Stomach (tissue), 9 donors: Measurements from ENCODE around the gene JAG2. TPM values are rescaled to one million over a fixed set of nuclear protein-coding genes. Genes with fewer than 3 reads are reported as not detected.

Experiments used
- DNase-seq, 2 donors: peaks; one replicate each; pipeline versions ENCODE4 v3.0.0 to v3.0.0-alpha.2; 2013 to 2019
- H3K27ac ChIP-seq, 5 donors: fragments of 200-600 bp in 4 of 5; sonication (generic) in 4 of 5; one replicate each; pipeline ENCODE4 v1.5.1; 2013 to 2019; ENCODE audit warnings: mild to moderate bottlenecking in 1 of 5, moderate library complexity in 1 of 5
- H3K27me3 ChIP-seq, 3 donors: fragments of 200-600 bp; sonication (generic); one replicate each; pipeline ENCODE4 v1.5.1; 2017 to 2019; ENCODE audit warnings: mixed run types in 1 of 3
- H3K36me3 ChIP-seq, 4 donors: fragments of 200-600 bp; sonication (generic); 1 replicate in 3 of 4; 2 replicates in 1 of 4; pipeline ENCODE4 v1.5.1; 2016 to 2019
- H3K4me1 ChIP-seq, 4 donors: fragments of 200-600 bp; sonication (generic); one replicate each; pipeline ENCODE4 v1.5.1; 2016 to 2019
- H3K4me3 ChIP-seq, 4 donors: fragments of 200-600 bp; sonication (generic) in 3 of 4; one replicate each; pipeline ENCODE4 v1.5.1; 2016 to 2019; ENCODE audit warnings: mild to moderate bottlenecking in 1 of 4
- H3K9me3 ChIP-seq, 4 donors: fragments of 200-600 bp; sonication (generic); one replicate each; pipeline ENCODE4 v1.5.1; 2016 to 2019
- CTCF ChIP-seq, 7 experiments: fragments of 450-650 bp in 4 of 7; fragments of 200-600 bp in 3 of 7; sonication (generic) in 3 of 7; IDR thresholded peaks; one replicate each; pipeline ENCODE4 v1.5.1; 2016 to 2019; ENCODE audit warnings: antibody characterized with exemption in 7 of 7, control low read depth in 2 of 7, mild to moderate bottlenecking in 1 of 7
- EP300 ChIP-seq: sonication (generic); formaldehyde crosslinking; IDR thresholded peaks from one replicate; pipeline ENCODE4 v1.6.1; 2017; ENCODE audit warnings: antibody characterized with exemption
- POLR2A ChIP-seq, 4 donors: fragments of 450-650 bp; IDR thresholded peaks; one replicate each; pipeline ENCODE4 v1.6.1; 2016; ENCODE audit warnings: antibody characterized with exemption in 4 of 4, control low read depth in 2 of 4, mild to moderate bottlenecking in 1 of 4, moderate library complexity in 1 of 4
- POLR2AphosphoS5 ChIP-seq, 3 donors: sonication (generic); formaldehyde crosslinking; IDR thresholded peaks; one replicate each; pipeline ENCODE4 v1.6.1; 2016; ENCODE audit warnings: antibody characterized with exemption in 3 of 3
- WGBS, 5 donors: extraction: QIAGEN DNeasy Blood & Tissue Kit in 3 of 5; methylation state at CpG; one replicate each; pipeline versions ENCODE4 v1.1.5 to v1.1.7; 2013 to 2018; 5-methylcytosine and 5-hydroxymethylcytosine counted together
- intact Hi-C: fragments of 100-400 bp; cut with DNase I; formaldehyde crosslinking; loops from one replicate; pipeline ENCODE4 v1.15.1; 2023; ENCODE audit warnings: low total_unique reads
- polyA plus RNA-seq, 3 donors: library from polyadenylated mRNA; stranded (reverse); fragments of 200-250 nt; gene quantifications; one replicate each; pipeline ENCODE4 v1.2.3, GENCODE V29; 2013
- total RNA-seq, 5 donors: library from RNA; depleted of rRNA; stranded (reverse); fragments of >200 nt; gene quantifications; one replicate each; pipeline versions ENCODE4 v1.1.0 to v1.2.3, GENCODE V29; 2014 to 2016
- donor health status: healthy with polysubstance abuse.
- donor health status: Bipolar disorder and iron deficiency.
- donor health status: healthy.

JAG2 gene
- total and polyA plus RNA-seq, 8 donors, result 6.0 to 117 (median 15.6) TPM

GRCh38 chr14:105146181-105146975 is 22.2 kb downstream of the JAG2 start:
- Histone ChIP-seq H3K27me3 (no peaks in the 10 kb centered on the region), H3K27ac (no peak overlapping the region), H3K4me3 (no peak overlapping the region), H3K9me3 (no peaks in the 10 kb centered on the region), H3K36me3 (peaks cover 0 to 43% (median 24%) of the 10 kb centered on the region in 4 donors), H3K4me1 (no peaks in the 10 kb centered on the region)
- no peak for DNase-seq
- WGBS, 5 donors, result 88 to 94% (median 89%) methylated on average over 17 to 40 of the region's 40 CpGs
- TF ChIP-seq POLR2A (IDR thresholded peaks at IDR 0.05), result no peak
- no peak for TF ChIP-seq POLR2AphosphoS5 (IDR thresholded peaks at IDR 0.05)
- no peak for TF ChIP-seq EP300
- TF ChIP-seq CTCF (IDR thresholded peaks at IDR 0.05), result no peak
- intact Hi-C loops, result no loop called here

- H3K4me3 ChIP-seq, result no peak overlapping the region
- no peaks in the 10 kb centered on the region for H3K4me1 ChIP-seq
- H3K9me3 ChIP-seq, result peaks cover 0 to 7% (median 4%) of the 10 kb centered on the region in 4 donors
- intact Hi-C loops, result no loop called here
- no peak for TF ChIP-seq EP300
- TF ChIP-seq CTCF (IDR thresholded peaks at IDR 0.05), result no peak
- TF ChIP-seq POLR2A (IDR thresholded peaks at IDR 0.05), result no peak
- no peak for TF ChIP-seq POLR2AphosphoS5 (IDR thresholded peaks at IDR 0.05)
- WGBS, 5 donors, result 84 to 96% (median 88%) methylated on average over 14 to 28 of the region's 28 CpGs
- no peaks in the 10 kb centered on the region for H3K27me3 ChIP-seq
- H3K27ac ChIP-seq, result no peak overlapping the region
- H3K36me3 ChIP-seq, result peaks cover 0 to 43% (median 26%) of the 10 kb centered on the region in 4 donors
- no peak for DNase-seq
Observed at GRCh38 chr14:105145381-105146180, 23.0 kb downstream of the JAG2 start.

- H3K27ac ChIP-seq, result no peak overlapping the region
- no peaks in the 10 kb centered on the region for H3K4me1 ChIP-seq
- H3K9me3 ChIP-seq, result peaks cover under 1 to 15% (median 12%) of the 10 kb centered on the region in 4 donors
- intact Hi-C loops, result no loop called here
- H3K36me3 ChIP-seq, result peaks cover 0 to 43% (median 27%) of the 10 kb centered on the region in 4 donors
- H3K4me3 ChIP-seq, result no peak overlapping the region
- TF ChIP-seq EP300 (no peak), CTCF (IDR thresholded peaks at IDR 0.05) (no peak), POLR2AphosphoS5 (IDR thresholded peaks at IDR 0.05) (no peak), POLR2A (IDR thresholded peaks at IDR 0.05) (no peak)
- H3K27me3 ChIP-seq, result no peaks in the 10 kb centered on the region
- DNase-seq, result no peak
- 90 to 91% (median 91%) methylated on average over 18 to 32 of the region's 32 CpGs for WGBS, 5 donors
Observed at GRCh38 chr14:105144666-105145380, 23.8 kb downstream of the JAG2 start.

- no peak for TF ChIP-seq POLR2A (IDR thresholded peaks at IDR 0.05)
- intact Hi-C loops, result no loop called here
- Histone ChIP-seq H3K4me3 (no peak overlapping the region), H3K27ac (no peak overlapping the region), H3K9me3 (peaks cover 4 to 22% (median 19%) of the 10 kb centered on the region in 4 donors), H3K36me3 (peaks cover 0 to 43% (median 27%) of the 10 kb centered on the region in 4 donors), H3K27me3 (no peaks in the 10 kb centered on the region), H3K4me1 (no peaks in the 10 kb centered on the region)
- DNase-seq, result no peak
- WGBS, 5 donors, result 83 to 91% (median 91%) methylated on average over 12 to 16 of the region's 16 CpGs
Observed at GRCh38 chr14:105144026-105144665, 24.4 kb downstream of the JAG2 start.
